Endothelial cell of umbilical vein (primary cell): ENCODE data around the gene STK40. TPM values are rescaled to one million over a fixed set of nuclear protein-coding genes. Genes with fewer than 3 reads are reported as not detected.

Source experiments
- BruUV-seq: library from RNA; stranded (reverse); fragments of 400-500 nt; replicated peaks from 2 replicates; lab custom pipeline; 2021; lab: Mats Ljungman, UMichigan
- CTCF ChIA-PET: fragments of 300-600, 350-600 bp; sonication (Branson Sonifier 250); formaldehyde crosslinking; loops from one replicate; lab custom pipeline; 2021; ENCODE audit warnings: antibody characterized with exemption, inconsistent platforms; lab: Charles Lee
- POLR2A ChIA-PET: fragments of 300-600, 350-600 bp; sonication (Branson Sonifier 250); formaldehyde crosslinking; loops from one replicate; lab custom pipeline; 2021; ENCODE audit warnings: antibody characterized with exemption, inconsistent platforms; lab: Charles Lee
- DNase-seq: peaks from one replicate; pipeline ENCODE4 v3.0.0-alpha.2; 2011; ENCODE audit warnings: low read depth, low spot score
- FAIRE-seq: peaks from 2 replicates; lab custom pipeline; 2011; peaks lifted over from hg19 to GRCh38; lab: Jason Lieb, UNC
- H2AFZ ChIP-seq: 2 replicates; pipeline ENCODE4 v1.6.0; 2012; ENCODE audit warnings: low read depth, low read length, control low read depth, inconsistent platforms
- H3K27ac ChIP-seq: 2 replicates; pipeline ENCODE4 v1.5.1; 2011; ENCODE audit warnings: low read depth, mild to moderate bottlenecking, control low read depth, low read length, moderate library complexity; ENCODE audit not compliant: insufficient read depth
- H3K27me3 ChIP-seq, 2 experiments: 2 replicates each; pipeline versions ENCODE4 v1.6.0 to v1.6.1; 2011; ENCODE audit warnings: low read length in 2 of 2, mixed read lengths in 1 of 2; ENCODE audit not compliant: control insufficient read depth in 2 of 2, insufficient read depth in 2 of 2
- H3K36me3 ChIP-seq, 2 experiments: 2 replicates in 1 of 2; 3 replicates in 1 of 2; pipeline ENCODE4 v1.5.1; 2011; ENCODE audit warnings: low read length in 2 of 2, mild to moderate bottlenecking in 1 of 2, moderate library complexity in 1 of 2; ENCODE audit not compliant: control insufficient read depth in 2 of 2, insufficient read depth in 2 of 2; ENCODE audit errors: extremely low read depth in 1 of 2
- H3K4me1 ChIP-seq: 3 replicates; pipeline ENCODE4 v1.5.1; 2011; ENCODE audit warnings: mild to moderate bottlenecking, low read length; ENCODE audit not compliant: control insufficient read depth, insufficient read depth; ENCODE audit errors: extremely low read depth
- H3K4me2 ChIP-seq: 2 replicates; pipeline ENCODE4 v1.6.1; 2011; ENCODE audit warnings: low read length, control low read depth, mixed read lengths; ENCODE audit not compliant: insufficient read depth
- H3K4me3 ChIP-seq, 3 experiments: fragments of 200-600 bp in 1 of 3; sonication (generic), shearing (Covaris generic) in 1 of 3; replicated peaks in 1 of 3; 2 replicates each; pipeline ENCODE4 v1.5.1; 2011 to 2016; ENCODE audit warnings: control low read depth in 3 of 3, low read length in 3 of 3, mild to moderate bottlenecking in 2 of 3, inconsistent platforms in 1 of 3, low read depth in 1 of 3, moderate library complexity in 1 of 3; ENCODE audit not compliant: insufficient read depth in 1 of 3
- H3K79me2 ChIP-seq: 2 replicates; pipeline ENCODE4 v1.6.0; 2012; ENCODE audit warnings: low read length, inconsistent platforms; ENCODE audit not compliant: control insufficient read depth, insufficient read depth
- H3K9ac ChIP-seq: replicated peaks from 2 replicates; pipeline ENCODE3; 2011; ENCODE audit warnings: low read length, control low read depth; ENCODE audit not compliant: insufficient read depth; ENCODE audit errors: extremely low read depth
- H3K9me1 ChIP-seq: replicated peaks from 3 replicates; pipeline ENCODE4 v1.6.0; 2011; ENCODE audit warnings: mild to moderate bottlenecking, low read length; ENCODE audit not compliant: control insufficient read depth, insufficient read depth; ENCODE audit errors: extremely low read depth
- H3K9me3 ChIP-seq: replicated peaks from 2 replicates; pipeline ENCODE4 v1.5.1; 2012; ENCODE audit warnings: low read length, inconsistent platforms; ENCODE audit not compliant: control insufficient read depth, insufficient read depth
- H4K20me1 ChIP-seq: replicated peaks from 2 replicates; pipeline ENCODE3; 2011; ENCODE audit warnings: mild to moderate bottlenecking, low read length; ENCODE audit not compliant: control insufficient read depth, insufficient read depth; ENCODE audit errors: extremely low read depth
- EZH2 ChIP-seq: IDR thresholded peaks from 2 replicates; pipeline ENCODE4 v1.6.1; 2012; ENCODE audit warnings: borderline replicate concordance, low read depth, mild to moderate bottlenecking, moderate library complexity, low read length, inconsistent platforms; ENCODE audit not compliant: severe bottlenecking
- FOS ChIP-seq: IDR thresholded peaks from 2 replicates; pipeline ENCODE4 v1.6.1; 2011; ENCODE audit warnings: mild to moderate bottlenecking, low read length, moderate library complexity, borderline replicate concordance; ENCODE audit not compliant: insufficient read depth
- GATA2 ChIP-seq: IDR thresholded peaks from 2 replicates; pipeline ENCODE4 v1.7.0; 2011; ENCODE audit warnings: low read depth, mild to moderate bottlenecking, moderate library complexity, mixed read lengths, low read length; ENCODE audit not compliant: insufficient read length, insufficient read depth
- JUN ChIP-seq: IDR thresholded peaks from 2 replicates; pipeline ENCODE4 v1.6.1; 2011; ENCODE audit warnings: borderline replicate concordance, low read depth; ENCODE audit not compliant: insufficient read length, insufficient read depth
- MYC ChIP-seq: IDR thresholded peaks from one replicate; pipeline ENCODE4 v1.6.1; 2011; ENCODE audit warnings: mild to moderate bottlenecking, low read depth, low read length
- POLR2A ChIP-seq: IDR thresholded peaks from 2 replicates; pipeline ENCODE4 v1.6.1; 2012; ENCODE audit warnings: low read depth, mild to moderate bottlenecking, control low read depth, low read length
- POLR2AphosphoS5 ChIP-seq: IDR thresholded peaks from 2 replicates; pipeline ENCODE4 v1.6.1; 2012; ENCODE audit warnings: low read depth, mild to moderate bottlenecking, control low read depth, low read length, moderate library complexity; ENCODE audit not compliant: insufficient read depth
- dilution Hi-C: fragments of 300-500 bp; cut with MboI; formaldehyde crosslinking; loops from one replicate; pipeline ENCODE4 v1.15.0; 2019; ENCODE audit warnings: low sequenced_read_pairs; ENCODE audit not compliant: extremely low pct_ligation_motif_present
- intact Hi-C: fragments of 100-400 bp; cut with micrococcal nuclease; formaldehyde crosslinking; loops from one replicate; pipeline ENCODE4 v1.10.0; 2022
- polyA plus RNA-seq, 4 experiments: library from polyadenylated mRNA; depleted of rRNA in 3 of 4; stranded (reverse) in 3 of 4; unstranded in 1 of 4; fragments of >200 nt; gene quantifications; 2 replicates each; pipeline versions ENCODE4 v1.2.1 to v1.2.3, GENCODE V29; 2011 to 2012; ENCODE audit warnings: missing spikeins in 1 of 4
- total RNA-seq: library from RNA; stranded (reverse); gene quantifications from 2 replicates; pipeline ENCODE4 v1.2.3, GENCODE V29; 2021
- TF ChIP-seq, protein P1 (sequence below), 2 donors: IDR thresholded peaks; 1 replicate in 1 of 2; 2 replicates in 1 of 2; pipeline ENCODE4 v1.5.1; 2011; ENCODE audit warnings: low read length in 2 of 2, mild to moderate bottlenecking in 2 of 2, moderate library complexity in 2 of 2, control low read depth in 1 of 2, inconsistent platforms in 1 of 2, low read depth in 1 of 2; ENCODE audit not compliant: insufficient read depth in 1 of 2; ENCODE audit errors: extremely low read depth in 1 of 2
- TF ChIP-seq, protein P2 (sequence below): IDR thresholded peaks from 2 replicates; pipeline ENCODE4 v1.6.1; 2011; ENCODE audit not compliant: insufficient read depth, insufficient read length

The STK40 gene
- total and polyA plus RNA-seq, 2 donors (not counting 3 experiments of a cell fraction or from before 2014, with no cell fraction given), result 20.8 to 36.8 TPM

DNA sequence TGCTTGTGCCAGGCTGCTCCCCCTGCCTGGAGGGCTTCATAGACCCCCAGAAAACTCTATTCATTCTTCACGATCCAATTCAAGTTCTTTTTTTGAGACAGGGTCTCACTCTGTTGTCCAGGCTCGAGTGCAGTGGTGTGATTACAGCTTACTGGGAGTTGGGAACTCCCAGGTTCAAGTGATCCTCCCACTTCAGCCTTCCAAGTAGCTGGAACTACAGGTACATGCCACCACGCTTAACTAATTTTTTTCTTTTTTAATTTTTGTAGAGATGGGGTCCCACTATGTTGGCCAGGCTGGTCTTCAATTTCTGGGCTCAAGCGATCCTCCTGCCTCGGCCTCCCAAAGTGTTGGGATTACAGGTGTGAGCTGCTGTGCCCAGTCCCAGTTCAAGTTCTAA lies 4.3 kb downstream of the STK40 start:
- H3K4me2 ChIP-seq, result no peak overlapping the region
- peaks cover 19% of the 10 kb centered on the region for H3K4me1 ChIP-seq
- no TSS peak for BruUV-seq
- H2AFZ ChIP-seq, result no peak overlapping the region
- no peaks in the 10 kb centered on the region for H3K36me3 ChIP-seq
- no peak overlapping the region for H3K9ac ChIP-seq
- H3K4me3 ChIP-seq, result no peak overlapping the region
- H3K27ac ChIP-seq, result no peak overlapping the region
- no peaks in the 10 kb centered on the region for H3K27me3 ChIP-seq
- dilution Hi-C loops, result no loop called here
- H3K9me1 ChIP-seq, result no peaks in the 10 kb centered on the region
- DNase-seq (no peak), FAIRE-seq (no peak)
- ChIA-PET POLR2A (no interaction called here), CTCF (interaction anchor here (1.3 kb wide), 1 partner anchor 12 kb away, joined by 4 read pairs; no protein-coding TSS in a partner anchor)
- peaks cover 77% of the 10 kb centered on the region for H3K79me2 ChIP-seq
- no peaks in the 10 kb centered on the region for H3K9me3 ChIP-seq
- TF ChIP-seq GATA2 (no peak), JUN (no peak), POLR2A (no peak), POLR2AphosphoS5 (no peak), MYC (no peak), EZH2 (no peak), FOS (no peak)
- TF ChIP-seq, protein P1, sequence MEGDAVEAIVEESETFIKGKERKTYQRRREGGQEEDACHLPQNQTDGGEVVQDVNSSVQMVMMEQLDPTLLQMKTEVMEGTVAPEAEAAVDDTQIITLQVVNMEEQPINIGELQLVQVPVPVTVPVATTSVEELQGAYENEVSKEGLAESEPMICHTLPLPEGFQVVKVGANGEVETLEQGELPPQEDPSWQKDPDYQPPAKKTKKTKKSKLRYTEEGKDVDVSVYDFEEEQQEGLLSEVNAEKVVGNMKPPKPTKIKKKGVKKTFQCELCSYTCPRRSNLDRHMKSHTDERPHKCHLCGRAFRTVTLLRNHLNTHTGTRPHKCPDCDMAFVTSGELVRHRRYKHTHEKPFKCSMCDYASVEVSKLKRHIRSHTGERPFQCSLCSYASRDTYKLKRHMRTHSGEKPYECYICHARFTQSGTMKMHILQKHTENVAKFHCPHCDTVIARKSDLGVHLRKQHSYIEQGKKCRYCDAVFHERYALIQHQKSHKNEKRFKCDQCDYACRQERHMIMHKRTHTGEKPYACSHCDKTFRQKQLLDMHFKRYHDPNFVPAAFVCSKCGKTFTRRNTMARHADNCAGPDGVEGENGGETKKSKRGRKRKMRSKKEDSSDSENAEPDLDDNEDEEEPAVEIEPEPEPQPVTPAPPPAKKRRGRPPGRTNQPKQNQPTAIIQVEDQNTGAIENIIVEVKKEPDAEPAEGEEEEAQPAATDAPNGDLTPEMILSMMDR (IDR thresholded peaks at IDR 0.05; ENCODE audit: extremely low read depth in 1 of 2, insufficient read depth in 1 of 2, low read depth in 1 of 2, low read length in 2 of 2), result no peak
- TF ChIP-seq, protein P2, sequence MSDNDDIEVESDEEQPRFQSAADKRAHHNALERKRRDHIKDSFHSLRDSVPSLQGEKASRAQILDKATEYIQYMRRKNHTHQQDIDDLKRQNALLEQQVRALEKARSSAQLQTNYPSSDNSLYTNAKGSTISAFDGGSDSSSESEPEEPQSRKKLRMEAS, result no peak
- intact Hi-C loops, result no loop called here
- no peaks in the 10 kb centered on the region for H4K20me1 ChIP-seq
